ENCODE data around the gene ATF4.

ATF4 gene

GRCh38 chr22:39532215-39533073 is 12.1 kb downstream of the ATF4 start, which contains the start of gene RPS19BP1:
Gene RPS19BP1 (minus strand): TSS chr22:39532748. CDS start chr22:39532738, 10 bp downstream.
- H3F3A ChIP-seq (ENCODE audit: insufficient read depth, low read length) = peaks cover 37% of the 10 kb centered on the region
- DNase-seq = peak; percentile 100
- no peaks in the 10 kb centered on the region for H3K9me3 ChIP-seq (replicated peaks; ENCODE audit: insufficient read depth, low read length)
- H3K27ac ChIP-seq (ENCODE audit: low read length) = peak within 1 kb of the TSS; percentile 60; the same call in 1 of the 2 replicates
- H4K20me1 ChIP-seq (ENCODE audit: insufficient read depth, low read length) = no peaks in the 10 kb centered on the region
- peaks cover 40% of the 10 kb centered on the region for H3K79me2 ChIP-seq (ENCODE audit: low read length)
- no peaks in the 10 kb centered on the region for H3K9me2 ChIP-seq (replicated peaks; ENCODE audit: insufficient read depth, low read length)
- peak within 1 kb of the TSS; percentile 96 for H3K9ac ChIP-seq (ENCODE audit: low read length)
- no peaks in the 10 kb centered on the region for H3K27me3 ChIP-seq (replicated peaks; ENCODE audit: insufficient read depth, low read length)
- H3K4me2 ChIP-seq (ENCODE audit: low read depth, low read length) = peak within 1 kb of the TSS; percentile 77
- peak within 1 kb of the TSS; percentile 69 for H2AFZ ChIP-seq (ENCODE audit: low read length)
- no peak for TF ChIP-seq CTCF (IDR thresholded peaks at IDR 0.05; ENCODE audit: low read length)
- no peak for TF ChIP-seq EZH2phosphoT487 (IDR thresholded peaks at IDR 0.05; ENCODE audit: low read length)
- no peak for TF ChIP-seq EZH2 (optimal IDR thresholded peaks at IDR 0.05; ENCODE audit: low read depth, low read length)
- no peaks in the 10 kb centered on the region for H3K36me3 ChIP-seq (replicated peaks; ENCODE audit: insufficient read depth, low read length)
- H3K4me1 ChIP-seq (ENCODE audit: low read length) = peaks cover 37% of the 10 kb centered on the region
- H3K4me3 ChIP-seq (ENCODE audit: low read length) = peak within 1 kb of the TSS; percentile 93

DNA sequence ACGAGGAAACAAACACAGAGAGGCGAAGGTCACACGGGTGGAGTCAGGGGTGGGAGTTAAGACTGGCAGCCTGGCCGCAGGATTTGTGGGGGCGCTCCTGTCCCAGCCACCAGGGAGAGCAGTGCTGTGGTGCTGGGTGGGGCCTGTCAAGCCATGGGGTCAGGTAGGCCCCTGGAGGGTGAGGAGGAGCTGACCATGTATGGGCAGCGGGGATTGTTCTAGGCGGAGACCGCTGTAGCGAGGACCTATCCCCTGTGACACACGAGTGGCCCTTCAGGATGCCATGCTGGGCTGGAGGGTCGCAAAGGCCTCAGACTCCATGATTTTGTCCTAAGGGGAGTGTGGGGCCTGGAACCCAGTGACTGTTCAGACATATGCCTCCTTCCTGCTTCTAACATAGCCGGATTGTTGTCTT is 13.7 kb downstream of the ATF4 start:
- no peak overlapping the region for H3K4me3 ChIP-seq (ENCODE audit: low read length)

GRCh38 chr22:39534591-39535356 is 14.4 kb downstream of the ATF4 start:
- H2AFZ ChIP-seq (ENCODE audit: low read length) = peak overlapping the region; percentile 83
- DNase-seq = peak; percentile 78
- no peaks in the 10 kb centered on the region for H3K27me3 ChIP-seq (replicated peaks; ENCODE audit: insufficient read depth, low read length)
- TF ChIP-seq EZH2phosphoT487 (IDR thresholded peaks at IDR 0.05; ENCODE audit: low read length) (no peak), EZH2 (optimal IDR thresholded peaks at IDR 0.05; ENCODE audit: low read depth, low read length) (no peak), CTCF (IDR thresholded peaks at IDR 0.05; ENCODE audit: low read length) (peak; percentile 92)
- H4K20me1 ChIP-seq (ENCODE audit: insufficient read depth, low read length) = no peaks in the 10 kb centered on the region
- no peaks in the 10 kb centered on the region for H3K9me3 ChIP-seq (replicated peaks; ENCODE audit: insufficient read depth, low read length)
- H3K27ac ChIP-seq (ENCODE audit: low read length) = no peak overlapping the region
- H3K9me2 ChIP-seq (replicated peaks; ENCODE audit: insufficient read depth, low read length) = no peaks in the 10 kb centered on the region
- H3F3A ChIP-seq (ENCODE audit: insufficient read depth, low read length) = peaks cover 14% of the 10 kb centered on the region
- peaks cover 18% of the 10 kb centered on the region for H3K4me1 ChIP-seq (ENCODE audit: low read length)
- H3K4me3 ChIP-seq (ENCODE audit: low read length) = peak overlapping the region; percentile 21; the same call in 1 of the 2 replicates
- H3K36me3 ChIP-seq (replicated peaks; ENCODE audit: insufficient read depth, low read length) = no peaks in the 10 kb centered on the region
- H3K9ac ChIP-seq (ENCODE audit: low read length) = no peak overlapping the region
- peaks cover 28% of the 10 kb centered on the region for H3K79me2 ChIP-seq (ENCODE audit: low read length)
- H3K4me2 ChIP-seq (ENCODE audit: low read depth, low read length) = peak overlapping the region; percentile 63; the same call in 1 of the 2 replicates

More for the DNA sequence above, 13.7 kb downstream of the ATF4 start:
- no peaks in the 10 kb centered on the region for H3K9me2 ChIP-seq (replicated peaks; ENCODE audit: insufficient read depth, low read length)
- peaks cover 21% of the 10 kb centered on the region for H3F3A ChIP-seq (ENCODE audit: insufficient read depth, low read length)
- no peaks in the 10 kb centered on the region for H3K36me3 ChIP-seq (replicated peaks; ENCODE audit: insufficient read depth, low read length)
- H2AFZ ChIP-seq (ENCODE audit: low read length) = peak overlapping the region; percentile 83; the same call in 1 of the 2 replicates
- no peak for TF ChIP-seq EZH2 (optimal IDR thresholded peaks at IDR 0.05; ENCODE audit: low read depth, low read length)
- TF ChIP-seq CTCF (IDR thresholded peaks at IDR 0.05; ENCODE audit: low read length) = no peak
- no peak for TF ChIP-seq EZH2phosphoT487 (IDR thresholded peaks at IDR 0.05; ENCODE audit: low read length)
- H3K4me1 ChIP-seq (ENCODE audit: low read length) = peaks cover 23% of the 10 kb centered on the region
- H4K20me1 ChIP-seq (ENCODE audit: insufficient read depth, low read length) = no peaks in the 10 kb centered on the region
- H3K79me2 ChIP-seq (ENCODE audit: low read length) = peaks cover 34% of the 10 kb centered on the region
- H3K27ac ChIP-seq (ENCODE audit: low read length) = no peak overlapping the region
- H3K4me2 ChIP-seq (ENCODE audit: low read depth, low read length) = no peak overlapping the region
- H3K9ac ChIP-seq (ENCODE audit: low read length) = no peak overlapping the region
- DNase-seq = no peak
- H3K27me3 ChIP-seq (replicated peaks; ENCODE audit: insufficient read depth, low read length) = no peaks in the 10 kb centered on the region
- H3K9me3 ChIP-seq (replicated peaks; ENCODE audit: insufficient read depth, low read length) = no peaks in the 10 kb centered on the region

All from MM.1S (cell line).